Measurements from ENCODE around the gene FAF1.

GRCh38 chr1:50995651-50996050, 35.6 kb upstream of the FAF1 start:
- no peak for TF ChIP-seq FOXP2 (optimal IDR thresholded peaks at IDR 0.05; ENCODE audit: control extremely low read depth, extremely low read length, insufficient read depth)
- TF ChIP-seq EZH2 (IDR thresholded peaks at IDR 0.05): no peak

Measured in SK-N-MC (cell line).